ENCODE results near the gene MAPKAP1.

DNA sequence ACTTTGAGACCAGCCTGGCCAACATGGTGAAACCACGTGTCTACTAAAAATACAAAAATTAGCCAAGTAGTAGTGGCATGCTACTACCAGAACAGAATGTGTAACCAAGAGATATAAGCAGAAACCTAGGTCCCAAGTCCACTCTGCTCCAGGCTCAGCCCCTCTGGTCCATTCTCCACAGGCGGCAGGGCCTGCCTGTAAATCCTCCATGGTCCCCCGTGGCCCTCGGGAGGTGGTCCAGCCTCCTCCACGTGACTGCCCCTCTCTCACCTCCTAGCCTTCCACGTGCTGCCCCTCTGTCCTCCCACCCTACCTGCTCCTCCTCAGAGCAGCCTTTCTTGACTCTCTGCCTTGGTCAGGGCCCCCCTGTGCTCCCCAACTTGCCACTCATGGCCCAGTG is 318.0 kb downstream of the MAPKAP1 start:
- TF ChIP-seq CTCF (IDR thresholded peaks at IDR 0.05; ENCODE audit: insufficient read depth, low read length): no peak
- TF ChIP-seq REST (IDR thresholded peaks at IDR 0.05; ENCODE audit: insufficient replicate concordance, low read depth): no peak

Measured in HL-60 (cell line).